NCI-H2227 treated with DMSO at 0.1 percent for 48 hours (cell line): Measurements from ENCODE around the gene RRN3.
"Not testable (repeated sequence)": the region's sequence is repeated elsewhere in the genome, so short reads cannot be mapped to it uniquely, and the experiment has no call there.

Source experiments
- DNase-seq: peaks from one replicate; lab custom pipeline; 2025; lab: John Stamatoyannopoulos, UW

Gene RRN3

GRCh38 chr16:15096583-15096972 lies 2.5 kb upstream of the RRN3 start:
- not testable (repeated sequence) for DNase-seq

DNA sequence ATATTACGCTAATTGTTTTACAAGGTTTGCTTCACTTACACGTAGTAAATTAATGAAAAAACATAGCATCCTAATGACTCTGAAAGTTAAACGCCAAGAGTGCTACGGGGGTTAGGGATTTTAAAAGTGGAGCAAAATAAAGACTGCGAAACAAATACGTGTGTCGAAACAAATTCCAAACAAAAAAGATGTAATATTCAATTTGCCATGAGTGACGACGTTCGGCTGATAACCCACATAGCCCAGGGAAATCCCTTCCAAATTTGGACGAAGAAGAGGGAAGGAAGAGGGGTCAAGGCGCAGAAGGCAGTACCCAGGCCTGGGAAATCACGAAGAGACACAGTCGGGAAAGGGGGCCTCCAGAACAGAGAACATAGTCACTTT lies 509 bp downstream of the RRN3 start:
- DNase-seq = not testable (repeated sequence)

- not testable (repeated sequence) for DNase-seq
Observed at GRCh38 chr16:15090663-15091269, 3.3 kb downstream of the RRN3 start.

DNA sequence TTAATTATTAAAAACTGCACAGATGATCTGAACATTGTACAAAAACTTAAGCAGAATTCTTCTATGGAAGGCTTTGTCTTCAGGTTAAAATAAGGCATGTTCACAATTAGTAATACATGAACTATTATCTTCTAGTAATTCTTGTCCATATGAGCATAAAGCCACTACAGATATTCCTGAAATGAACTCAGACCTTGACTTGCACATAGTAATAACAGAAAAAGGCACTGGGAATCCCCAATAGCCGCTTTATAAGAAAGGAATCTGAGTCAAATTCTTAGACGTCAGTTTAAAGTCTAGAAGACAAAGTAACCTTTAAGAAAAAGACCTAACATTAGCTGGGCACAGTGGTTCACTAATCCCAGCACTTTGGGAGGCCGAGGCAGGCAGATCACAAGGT lies 11.3 kb downstream of the RRN3 start:
- DNase-seq = not testable (repeated sequence)

GRCh38 chr16:15080883-15081282 lies 13.2 kb downstream of the RRN3 start:
- not testable (repeated sequence) for DNase-seq

DNA sequence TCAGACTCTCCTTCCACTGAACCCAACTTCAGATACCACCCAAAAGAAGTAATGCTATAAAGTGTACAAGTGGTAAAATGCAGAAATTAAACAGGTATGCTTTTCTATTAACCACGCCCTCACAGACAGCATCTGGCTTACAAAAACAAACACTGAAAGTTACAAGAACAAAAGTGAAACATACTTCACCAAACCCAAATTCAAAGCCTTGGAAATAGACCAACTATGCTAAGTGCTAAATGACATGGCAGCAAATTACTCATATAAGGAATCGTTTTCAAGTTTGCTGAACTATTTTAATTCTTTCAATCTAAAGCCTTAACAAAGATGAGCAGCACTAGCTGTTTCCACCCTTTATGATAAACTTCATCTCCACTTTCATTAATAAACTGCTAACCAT lies 17.9 kb downstream of the RRN3 start:
- DNase-seq = not testable (repeated sequence)

DNA sequence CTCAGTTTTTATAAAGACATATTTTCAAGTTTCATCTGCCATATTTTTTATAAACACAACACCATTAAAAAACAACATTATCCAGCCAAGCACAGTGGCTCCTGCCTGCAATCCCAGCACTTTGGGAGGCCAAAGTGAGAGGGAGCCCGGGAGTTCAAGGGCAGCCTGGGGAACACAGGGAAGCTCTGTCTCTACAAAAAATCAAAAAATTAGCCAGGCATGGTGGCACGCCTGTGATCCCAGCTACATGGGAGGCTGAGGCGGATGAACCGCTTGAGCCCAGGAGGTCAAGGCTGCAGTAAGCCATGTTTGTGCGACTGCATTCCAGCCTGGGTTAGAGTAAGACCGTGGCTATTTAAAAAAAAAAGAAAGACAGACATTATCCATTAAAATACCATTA lies 21.0 kb downstream of the RRN3 start:
- no peak for DNase-seq

- not testable (repeated sequence) for DNase-seq
Observed at GRCh38 chr16:15071916-15072769, 21.9 kb downstream of the RRN3 start.

- not testable (repeated sequence) for DNase-seq
Observed at GRCh38 chr16:15071013-15071412, 23.1 kb downstream of the RRN3 start.

GRCh38 chr16:15066690-15067089 lies 27.4 kb downstream of the RRN3 start:
- DNase-seq = not testable (repeated sequence)

- not testable (repeated sequence) for DNase-seq
Observed at GRCh38 chr16:15065961-15066360, 28.1 kb downstream of the RRN3 start.

DNA sequence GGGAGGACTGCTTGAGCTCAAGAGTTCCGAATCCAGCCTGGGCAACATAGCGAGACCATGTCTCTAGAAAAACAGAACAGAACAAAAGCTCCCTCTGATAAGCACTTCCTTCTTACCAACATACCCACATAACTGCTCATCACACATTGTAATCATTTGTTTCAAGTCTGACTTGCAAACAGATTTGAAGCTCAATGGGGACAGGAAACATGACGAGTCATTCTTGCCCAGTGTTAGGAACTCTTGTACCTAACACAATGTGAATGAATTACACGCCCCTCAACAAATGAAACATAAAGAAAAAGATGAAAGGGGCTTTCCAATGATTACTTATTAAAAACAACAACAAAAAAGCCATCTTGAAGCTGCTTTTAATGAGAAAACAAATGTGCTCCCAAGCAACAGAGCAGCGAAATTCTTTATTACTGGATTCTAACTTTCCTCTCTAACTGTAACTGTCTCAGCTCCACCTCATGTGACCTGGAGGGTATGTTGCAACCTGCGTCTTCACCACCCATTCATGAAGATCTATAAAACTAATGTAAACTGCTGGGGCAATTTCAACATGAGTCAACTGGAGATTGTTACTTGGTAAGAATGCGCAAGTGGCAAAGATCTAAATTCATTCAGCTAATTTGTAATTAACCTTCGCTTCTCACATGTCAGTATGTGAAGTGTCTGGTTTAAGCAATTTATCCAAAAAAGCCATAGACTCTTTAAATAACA lies 31.8 kb downstream of the RRN3 start:
- not testable (repeated sequence) for DNase-seq

GRCh38 chr16:15059324-15059723 lies 34.7 kb downstream of the RRN3 start:
- DNase-seq = no peak

DNA sequence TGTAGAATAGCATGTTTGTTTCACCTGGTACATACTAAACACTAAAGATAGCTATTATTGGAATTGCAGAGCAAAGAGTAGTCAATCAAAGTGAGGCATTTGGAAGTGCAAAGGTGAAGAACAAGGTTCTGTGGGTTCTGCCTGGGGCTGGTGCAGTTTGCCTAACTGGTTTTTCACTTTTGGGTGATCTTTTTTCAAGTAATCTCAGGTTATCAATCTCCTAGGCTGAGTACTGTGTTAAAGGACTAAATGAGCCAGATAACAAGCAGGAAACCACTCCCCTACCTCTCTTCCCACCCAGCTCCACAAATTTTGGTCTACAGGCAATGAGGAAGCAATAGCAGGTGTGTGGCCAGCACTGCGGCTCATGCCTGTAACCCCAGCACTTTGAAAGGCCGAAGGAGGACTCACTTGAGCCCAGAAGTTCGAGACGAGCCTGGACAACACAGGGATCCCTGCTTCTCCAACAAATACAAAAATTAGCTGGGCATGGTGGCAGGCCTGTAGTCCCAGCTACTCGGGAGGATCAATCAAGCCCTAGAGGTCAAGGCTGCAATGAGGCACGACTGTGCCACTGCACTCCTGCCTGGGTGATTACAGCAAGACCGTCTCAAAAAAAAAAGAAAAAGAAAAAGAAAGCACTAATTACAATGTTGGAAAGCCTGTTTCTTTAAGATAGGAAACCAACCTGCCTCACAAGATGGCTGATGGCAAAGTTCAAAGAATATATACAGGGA lies 36.2 kb downstream of the RRN3 start:
- DNase-seq = no peak

DNA sequence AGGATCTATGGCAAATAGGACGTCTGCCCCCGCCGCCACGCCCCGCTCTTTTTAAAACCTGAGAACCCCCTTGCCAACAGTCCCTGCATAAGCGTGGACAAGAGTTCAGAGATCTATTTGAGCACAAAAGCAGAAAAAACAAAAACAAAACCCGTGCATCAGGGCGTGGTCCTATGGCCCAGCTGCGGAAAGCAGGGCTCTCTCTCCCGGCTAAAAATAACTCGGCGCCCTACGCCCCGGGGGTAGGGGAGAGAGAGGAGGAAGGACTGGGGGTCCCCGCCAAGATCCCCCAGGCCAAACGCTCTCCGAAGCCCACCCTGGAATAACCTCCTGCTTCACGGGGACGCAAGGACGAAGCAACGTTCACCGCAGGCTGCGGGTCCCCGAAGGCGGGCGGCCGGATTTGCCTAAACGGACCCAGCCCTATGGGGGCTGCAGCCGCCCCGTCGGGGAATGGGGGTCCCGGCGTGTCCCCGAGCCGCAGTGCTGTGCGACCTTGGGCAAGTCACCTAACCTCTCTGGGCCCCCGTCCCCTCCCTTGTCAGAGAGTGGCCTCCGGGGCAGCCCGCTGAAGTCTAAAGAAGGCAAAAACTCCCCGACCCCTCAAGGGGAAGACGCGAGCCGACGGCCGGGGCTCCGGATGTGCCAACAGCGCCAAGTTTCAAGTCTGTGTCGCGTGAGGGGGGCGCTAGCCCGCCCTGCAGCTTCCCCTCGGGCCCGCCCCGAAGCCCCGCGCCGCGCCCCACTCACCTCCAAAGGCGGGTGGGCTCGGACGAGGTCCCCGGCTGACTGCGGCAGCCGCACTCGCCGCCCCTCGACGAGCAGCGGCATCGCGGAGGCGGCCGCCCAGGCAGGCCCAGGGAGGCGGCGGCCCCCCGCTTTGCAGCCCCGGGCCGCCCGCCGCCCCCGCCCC lies 38.7 kb downstream of the RRN3 start:
- peak; percentile 56 for DNase-seq

- no peak for DNase-seq
Observed at GRCh38 chr16:15054357-15055140, 39.5 kb downstream of the RRN3 start.

- DNase-seq = no peak
Observed at GRCh38 chr16:15053904-15054303, 40.2 kb downstream of the RRN3 start.

- DNase-seq = no peak
Observed at GRCh38 chr16:15052747-15053476, 41.2 kb downstream of the RRN3 start.

- DNase-seq = no peak
Observed at GRCh38 chr16:15051387-15051951, 42.6 kb downstream of the RRN3 start.
